Muscle of back (tissue), 11 donors: ENCODE data around the gene PRSS37. TPM values are rescaled to one million over a fixed set of nuclear protein-coding genes. Genes with fewer than 3 reads are reported as not detected.

Experiments used
- DNase-seq, 3 donors: peaks; one replicate each; pipeline versions ENCODE4 v3.0.0 to v3.0.0-alpha.2; 2013
- polyA plus RNA-seq, 10 donors: library from polyadenylated mRNA; unstranded; fragments of 120-200 nt; gene quantifications; one replicate each; pipeline ENCODE4 v1.2.1, GENCODE V29; 2013; ENCODE audit not compliant: insufficient read length in 10 of 10

The PRSS37 gene
- polyA plus RNA-seq, 10 donors = 0.07 to 0.30 (median 0.19) TPM; not detected in 4

DNA sequence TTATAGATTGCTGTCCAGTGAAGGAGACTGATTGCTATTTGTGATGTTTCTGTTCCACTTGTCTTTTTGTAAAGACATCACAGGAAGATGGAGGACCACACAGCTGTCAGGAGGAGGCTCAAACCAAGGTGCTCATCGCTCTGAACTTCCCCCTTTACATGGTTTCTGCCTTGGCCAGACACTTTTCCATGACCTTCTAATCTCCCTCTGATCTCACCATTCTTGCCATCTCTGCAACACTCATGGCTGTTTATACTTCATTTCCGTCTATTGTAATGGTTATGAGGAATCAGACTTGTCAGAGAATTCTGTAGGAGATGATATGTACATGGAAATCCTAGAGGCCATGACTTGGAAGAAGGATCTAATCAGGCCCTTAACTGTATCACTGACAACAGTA, 53.0 kb downstream of the PRSS37 start:
- DNase-seq = no peak

Other genes starting within 250 kb of the PRSS37 start
- gene DENND11, start 139.3 kb downstream of the PRSS37 start, polyA plus RNA-seq = 10 to 100 TPM in 2 of 10 donors, 1 to 10 TPM in 8; 5.9 to 11.0 (median 8.8) TPM
- under 1 TPM in 7 of 10 donors, not detected in 3; 0.04 to 0.31 (median 0.15) TPM for gene WEE2, start 133.1 kb downstream of the PRSS37 start, polyA plus RNA-seq
- 100 to 1,000 TPM in 4 of 10 donors, 10 to 100 TPM in 6; 83.8 to 114 (median 96.2) TPM for gene SSBP1, start 103.1 kb downstream of the PRSS37 start, polyA plus RNA-seq
- under 1 TPM in 9 of 10 donors, not detected in 1; 0.12 to 0.58 (median 0.50) TPM for gene TAS2R3, start 77.4 kb downstream of the PRSS37 start, polyA plus RNA-seq
- gene TAS2R4, start 64.8 kb downstream of the PRSS37 start, polyA plus RNA-seq = 1 to 10 TPM in 4 of 10 donors, under 1 TPM in 6; 0.36 to 2.7 (median 0.73) TPM
- 1 to 10 TPM in 6 of 10 donors, under 1 TPM in 4; 0.32 to 3.8 (median 1.1) TPM for gene TAS2R5, start 51.3 kb downstream of the PRSS37 start, polyA plus RNA-seq
- not detected for gene OR9A4, start 74.9 kb upstream of the PRSS37 start, polyA plus RNA-seq
- under 1 TPM; 0.05 to 0.57 (median 0.39) TPM for gene CLEC5A, start 105.5 kb upstream of the PRSS37 start, polyA plus RNA-seq
- gene TAS2R38, start 132.3 kb upstream of the PRSS37 start, polyA plus RNA-seq = under 1 TPM in 8 of 10 donors, not detected in 2; 0.15 to 0.47 (median 0.24) TPM
- under 1 TPM; 0.11 to 0.40 (median 0.25) TPM for gene MGAM, start 154.4 kb upstream of the PRSS37 start, polyA plus RNA-seq